H1 (cell line): ENCODE results near the gene VPS35L. TPM values are rescaled to one million over a fixed set of nuclear protein-coding genes. Genes with fewer than 3 reads are reported as not detected.

Experiments used
- CBX8 ChIP-seq: fragments of 300-800, 300-1000 bp; sonication (generic); IDR thresholded peaks from 2 replicates; pipeline ENCODE4 v1.7.1; 2016; ENCODE audit warnings: low read depth, low read length, borderline replicate concordance
- JUN ChIP-seq: IDR thresholded peaks from 2 replicates; pipeline ENCODE4 v1.6.1; 2011; ENCODE audit warnings: low read depth, mild to moderate bottlenecking, improper control_type of control experiment, low read length
- JUND ChIP-seq: IDR thresholded peaks from 2 replicates; pipeline ENCODE4 v1.6.1; 2011; ENCODE audit warnings: mild to moderate bottlenecking, improper control_type of control experiment, low read length
- KDM1A ChIP-seq: fragments of 200-600, 300-600 bp; sonication (generic); IDR thresholded peaks from 2 replicates; pipeline ENCODE4 v1.7.1; 2016; ENCODE audit warnings: mild to moderate bottlenecking, low read length, borderline replicate concordance
- KDM4A ChIP-seq: IDR thresholded peaks from one replicate; pipeline ENCODE4 v1.7.1; 2012; ENCODE audit warnings: low read depth, mild to moderate bottlenecking, moderate library complexity, low read length, inconsistent platforms; ENCODE audit not compliant: severe bottlenecking
- NRF1 ChIP-seq: IDR thresholded peaks from 2 replicates; pipeline ENCODE4 v1.6.1; 2011; ENCODE audit warnings: mild to moderate bottlenecking, low read depth, low read length, improper control_type of control experiment
- SUZ12 ChIP-seq: fragments of 200-600 bp; sonication (generic); IDR thresholded peaks from 2 replicates; pipeline ENCODE4 v1.6.1; 2012; ENCODE audit warnings: mild to moderate bottlenecking, inconsistent platforms, low read length, moderate library complexity, mixed read lengths
- polyA plus RNA-seq, 7 experiments: library from polyadenylated mRNA; depleted of rRNA in 3 of 7; stranded (reverse) in 5 of 7; unstranded in 2 of 7; fragments of >200 nt in 5 of 7; fragments of 200-250 nt in 2 of 7; gene quantifications; 1 replicate in 5 of 7; 2 replicates in 1 of 7; 4 replicates in 1 of 7; pipeline versions ENCODE4 v1.2.1 to v1.2.3, GENCODE V29; 2011 to 2013; ENCODE audit warnings: missing spikeins in 2 of 7, mixed read lengths in 2 of 7
- total RNA-seq: library from RNA; stranded (reverse); fragmentation: NEBNext Ultra II Directional; extraction: Animal tissue kit (Norgen Biotek cat#: 25700); gene quantifications from 2 replicates; pipeline ENCODE4 v1.2.1, GENCODE V29; 2021
- TF ChIP-seq, protein P1 (sequence below): fragments of 300-600 bp; sonication (generic); IDR thresholded peaks from 2 replicates; pipeline ENCODE4 v1.7.1; 2012; ENCODE audit warnings: low read length, moderate library complexity, mild to moderate bottlenecking, inconsistent platforms; ENCODE audit not compliant: insufficient replicate concordance

The VPS35L gene
- total and polyA plus RNA-seq, 2 of the 8 experiments (the other 6 are each of a cell fraction or from before 2014, with no cell fraction given), result 31.5 to 57.1 TPM

DNA sequence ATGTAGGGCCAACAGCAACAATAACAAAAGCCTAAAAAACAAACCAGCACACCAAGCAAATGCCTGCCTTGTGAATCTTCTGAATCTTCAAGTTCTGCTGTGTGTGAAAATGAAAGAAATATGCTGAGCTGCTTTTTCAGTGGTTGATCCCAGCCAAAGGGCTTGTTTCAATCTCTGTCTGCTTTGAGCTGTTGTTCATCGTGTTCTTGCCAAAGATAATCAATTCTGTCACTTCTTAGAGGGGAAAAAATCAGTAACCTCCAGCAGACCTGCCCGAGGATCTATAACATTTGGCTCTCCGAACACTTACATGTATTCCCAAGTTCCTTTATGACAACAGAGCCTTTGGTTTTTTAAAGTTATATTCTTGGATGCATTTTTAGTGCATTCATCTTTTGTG is 65.9 kb downstream of the VPS35L start (continued):
- TF ChIP-seq, protein P1, sequence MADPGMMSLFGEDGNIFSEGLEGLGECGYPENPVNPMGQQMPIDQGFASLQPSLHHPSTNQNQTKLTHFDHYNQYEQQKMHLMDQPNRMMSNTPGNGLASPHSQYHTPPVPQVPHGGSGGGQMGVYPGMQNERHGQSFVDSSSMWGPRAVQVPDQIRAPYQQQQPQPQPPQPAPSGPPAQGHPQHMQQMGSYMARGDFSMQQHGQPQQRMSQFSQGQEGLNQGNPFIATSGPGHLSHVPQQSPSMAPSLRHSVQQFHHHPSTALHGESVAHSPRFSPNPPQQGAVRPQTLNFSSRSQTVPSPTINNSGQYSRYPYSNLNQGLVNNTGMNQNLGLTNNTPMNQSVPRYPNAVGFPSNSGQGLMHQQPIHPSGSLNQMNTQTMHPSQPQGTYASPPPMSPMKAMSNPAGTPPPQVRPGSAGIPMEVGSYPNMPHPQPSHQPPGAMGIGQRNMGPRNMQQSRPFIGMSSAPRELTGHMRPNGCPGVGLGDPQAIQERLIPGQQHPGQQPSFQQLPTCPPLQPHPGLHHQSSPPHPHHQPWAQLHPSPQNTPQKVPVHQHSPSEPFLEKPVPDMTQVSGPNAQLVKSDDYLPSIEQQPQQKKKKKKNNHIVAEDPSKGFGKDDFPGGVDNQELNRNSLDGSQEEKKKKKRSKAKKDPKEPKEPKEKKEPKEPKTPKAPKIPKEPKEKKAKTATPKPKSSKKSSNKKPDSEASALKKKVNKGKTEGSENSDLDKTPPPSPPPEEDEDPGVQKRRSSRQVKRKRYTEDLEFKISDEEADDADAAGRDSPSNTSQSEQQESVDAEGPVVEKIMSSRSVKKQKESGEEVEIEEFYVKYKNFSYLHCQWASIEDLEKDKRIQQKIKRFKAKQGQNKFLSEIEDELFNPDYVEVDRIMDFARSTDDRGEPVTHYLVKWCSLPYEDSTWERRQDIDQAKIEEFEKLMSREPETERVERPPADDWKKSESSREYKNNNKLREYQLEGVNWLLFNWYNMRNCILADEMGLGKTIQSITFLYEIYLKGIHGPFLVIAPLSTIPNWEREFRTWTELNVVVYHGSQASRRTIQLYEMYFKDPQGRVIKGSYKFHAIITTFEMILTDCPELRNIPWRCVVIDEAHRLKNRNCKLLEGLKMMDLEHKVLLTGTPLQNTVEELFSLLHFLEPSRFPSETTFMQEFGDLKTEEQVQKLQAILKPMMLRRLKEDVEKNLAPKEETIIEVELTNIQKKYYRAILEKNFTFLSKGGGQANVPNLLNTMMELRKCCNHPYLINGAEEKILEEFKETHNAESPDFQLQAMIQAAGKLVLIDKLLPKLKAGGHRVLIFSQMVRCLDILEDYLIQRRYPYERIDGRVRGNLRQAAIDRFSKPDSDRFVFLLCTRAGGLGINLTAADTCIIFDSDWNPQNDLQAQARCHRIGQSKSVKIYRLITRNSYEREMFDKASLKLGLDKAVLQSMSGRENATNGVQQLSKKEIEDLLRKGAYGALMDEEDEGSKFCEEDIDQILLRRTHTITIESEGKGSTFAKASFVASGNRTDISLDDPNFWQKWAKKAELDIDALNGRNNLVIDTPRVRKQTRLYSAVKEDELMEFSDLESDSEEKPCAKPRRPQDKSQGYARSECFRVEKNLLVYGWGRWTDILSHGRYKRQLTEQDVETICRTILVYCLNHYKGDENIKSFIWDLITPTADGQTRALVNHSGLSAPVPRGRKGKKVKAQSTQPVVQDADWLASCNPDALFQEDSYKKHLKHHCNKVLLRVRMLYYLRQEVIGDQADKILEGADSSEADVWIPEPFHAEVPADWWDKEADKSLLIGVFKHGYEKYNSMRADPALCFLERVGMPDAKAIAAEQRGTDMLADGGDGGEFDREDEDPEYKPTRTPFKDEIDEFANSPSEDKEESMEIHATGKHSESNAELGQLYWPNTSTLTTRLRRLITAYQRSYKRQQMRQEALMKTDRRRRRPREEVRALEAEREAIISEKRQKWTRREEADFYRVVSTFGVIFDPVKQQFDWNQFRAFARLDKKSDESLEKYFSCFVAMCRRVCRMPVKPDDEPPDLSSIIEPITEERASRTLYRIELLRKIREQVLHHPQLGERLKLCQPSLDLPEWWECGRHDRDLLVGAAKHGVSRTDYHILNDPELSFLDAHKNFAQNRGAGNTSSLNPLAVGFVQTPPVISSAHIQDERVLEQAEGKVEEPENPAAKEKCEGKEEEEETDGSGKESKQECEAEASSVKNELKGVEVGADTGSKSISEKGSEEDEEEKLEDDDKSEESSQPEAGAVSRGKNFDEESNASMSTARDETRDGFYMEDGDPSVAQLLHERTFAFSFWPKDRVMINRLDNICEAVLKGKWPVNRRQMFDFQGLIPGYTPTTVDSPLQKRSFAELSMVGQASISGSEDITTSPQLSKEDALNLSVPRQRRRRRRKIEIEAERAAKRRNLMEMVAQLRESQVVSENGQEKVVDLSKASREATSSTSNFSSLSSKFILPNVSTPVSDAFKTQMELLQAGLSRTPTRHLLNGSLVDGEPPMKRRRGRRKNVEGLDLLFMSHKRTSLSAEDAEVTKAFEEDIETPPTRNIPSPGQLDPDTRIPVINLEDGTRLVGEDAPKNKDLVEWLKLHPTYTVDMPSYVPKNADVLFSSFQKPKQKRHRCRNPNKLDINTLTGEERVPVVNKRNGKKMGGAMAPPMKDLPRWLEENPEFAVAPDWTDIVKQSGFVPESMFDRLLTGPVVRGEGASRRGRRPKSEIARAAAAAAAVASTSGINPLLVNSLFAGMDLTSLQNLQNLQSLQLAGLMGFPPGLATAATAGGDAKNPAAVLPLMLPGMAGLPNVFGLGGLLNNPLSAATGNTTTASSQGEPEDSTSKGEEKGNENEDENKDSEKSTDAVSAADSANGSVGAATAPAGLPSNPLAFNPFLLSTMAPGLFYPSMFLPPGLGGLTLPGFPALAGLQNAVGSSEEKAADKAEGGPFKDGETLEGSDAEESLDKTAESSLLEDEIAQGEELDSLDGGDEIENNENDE, result no peak
- no peak for TF ChIP-seq CBX8
- TF ChIP-seq SUZ12, result no peak
- TF ChIP-seq JUND, result no peak
- no peak for TF ChIP-seq NRF1
- TF ChIP-seq KDM4A, result no peak
- no peak for TF ChIP-seq JUN
- no peak for TF ChIP-seq KDM1A
- TF ChIP-seq, all 59 proteins: peak for 0
